Inferior parietal cortex (tissue), 1 donor: ENCODE results near the gene MYH4.

Source experiments
- DNase-seq: peaks from one replicate; pipeline ENCODE4 v3.0.0-alpha.2; 2016; ENCODE audit errors: extremely low spot score

The MYH4 gene

DNA sequence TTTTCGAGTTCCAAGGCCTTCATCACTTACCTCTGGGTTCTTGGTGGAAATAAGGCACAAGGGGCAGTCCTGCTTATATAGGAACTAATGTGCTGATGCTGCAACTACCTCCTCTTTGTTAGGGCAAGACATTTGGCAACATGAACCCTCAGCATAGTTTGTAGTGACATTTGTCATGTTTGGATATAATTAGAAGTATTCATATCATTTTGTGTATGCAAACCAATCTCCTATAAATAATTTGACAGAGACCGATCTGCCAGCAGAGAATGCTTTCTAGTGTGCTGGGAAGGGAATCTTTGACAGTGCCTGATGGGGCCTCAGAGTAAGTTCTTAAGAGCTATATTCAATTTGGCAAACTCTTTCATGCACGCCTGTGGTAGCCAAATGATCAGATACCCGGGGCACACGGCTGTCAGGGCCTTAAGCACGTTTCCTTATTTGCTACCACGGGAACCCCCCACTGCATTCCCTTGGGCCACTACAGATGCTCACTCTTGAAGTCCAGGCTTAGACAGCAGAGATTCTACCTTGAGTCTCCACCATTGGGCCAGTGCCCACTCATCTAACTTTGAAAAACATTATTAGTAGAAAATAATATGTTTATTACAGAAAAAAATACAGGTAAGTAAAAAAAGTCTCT, 47.3 kb downstream of the MYH4 start, which contains the start of gene MYH8:
Gene MYH8, minus strand, starts transcription at position 51 of the 643 bp plus-strand sequence. CDS start 1,723 bp downstream, outside the sequence.
- DNase-seq: no peak

DNA sequence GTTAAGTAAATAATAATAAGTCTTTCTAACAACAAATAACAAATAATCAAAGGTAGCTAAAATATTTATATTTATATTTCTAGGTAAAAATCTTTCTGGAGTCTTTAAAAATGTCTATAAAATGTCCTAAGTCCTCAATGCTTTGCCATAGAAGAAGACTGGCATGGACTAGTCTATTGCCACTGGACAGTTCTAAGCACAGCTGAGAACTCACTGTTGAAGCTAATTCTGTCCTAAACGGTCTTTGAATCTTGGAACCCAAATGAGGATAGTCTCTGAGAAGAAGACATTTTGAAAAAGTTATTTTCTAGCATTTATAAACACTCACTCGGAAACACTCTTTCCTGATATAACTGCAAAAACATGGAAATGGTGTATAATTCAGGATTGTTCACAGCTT, 48.1 kb downstream of the MYH4 start:
- no peak for DNase-seq

DNA sequence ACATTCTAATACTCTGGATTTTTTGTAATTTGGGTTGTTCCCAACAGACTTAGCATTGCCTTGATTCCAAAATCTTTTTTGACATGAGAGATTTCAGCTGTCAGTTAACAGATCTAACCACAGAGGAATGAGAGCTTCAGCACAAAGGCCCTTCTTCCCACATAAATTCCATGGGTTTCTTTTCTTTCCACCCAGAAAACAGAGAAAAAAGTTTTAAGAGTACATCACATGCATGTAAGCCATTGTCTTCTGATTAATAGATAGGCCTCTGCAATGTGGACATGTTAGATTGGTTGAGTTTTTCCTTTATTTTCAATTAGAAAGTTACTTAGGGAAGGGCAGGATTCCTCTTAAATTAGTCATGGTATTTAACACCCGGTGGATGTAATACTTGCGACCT, 48.5 kb downstream of the MYH4 start:
- no peak for DNase-seq

DNA sequence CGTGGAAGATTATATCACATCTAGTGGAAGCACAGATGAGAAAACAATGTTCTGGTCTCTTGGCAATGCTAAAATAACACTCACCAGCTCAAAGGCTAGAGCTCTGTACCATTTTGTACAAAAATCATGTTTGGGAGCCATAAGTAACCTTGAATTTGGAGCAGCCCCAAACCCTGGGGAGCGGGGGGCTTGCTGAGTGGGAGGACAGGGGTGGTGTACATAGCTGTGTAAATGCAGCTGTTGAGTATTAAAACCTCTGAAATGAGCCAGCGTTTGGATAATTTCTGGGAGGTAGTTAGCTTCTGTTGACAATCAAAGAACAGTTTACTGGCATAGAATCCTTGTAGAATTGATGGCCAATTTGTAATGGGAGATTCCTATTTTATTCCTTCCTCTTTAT, 51.9 kb downstream of the MYH4 start:
- DNase-seq: no peak

DNA sequence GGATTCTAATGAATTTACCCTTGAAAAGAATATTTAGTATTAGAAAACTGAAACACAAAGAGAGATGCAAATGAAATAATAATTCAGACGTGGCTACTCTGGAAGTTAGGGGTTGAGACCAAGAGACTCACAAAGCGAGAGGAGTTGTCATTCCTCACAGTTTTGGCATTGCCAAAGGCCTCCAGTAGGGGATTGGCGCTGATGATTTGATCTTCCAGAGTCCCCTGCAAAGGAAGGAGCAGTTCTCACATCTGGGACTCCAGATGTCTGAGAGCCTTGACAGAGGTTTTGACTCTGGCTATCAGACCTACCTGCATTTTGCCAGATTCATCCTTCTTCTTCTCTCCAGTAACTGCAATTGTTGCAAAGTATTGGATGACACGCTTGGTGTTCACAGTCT, 54.2 kb downstream of the MYH4 start:
- no peak for DNase-seq

DNA sequence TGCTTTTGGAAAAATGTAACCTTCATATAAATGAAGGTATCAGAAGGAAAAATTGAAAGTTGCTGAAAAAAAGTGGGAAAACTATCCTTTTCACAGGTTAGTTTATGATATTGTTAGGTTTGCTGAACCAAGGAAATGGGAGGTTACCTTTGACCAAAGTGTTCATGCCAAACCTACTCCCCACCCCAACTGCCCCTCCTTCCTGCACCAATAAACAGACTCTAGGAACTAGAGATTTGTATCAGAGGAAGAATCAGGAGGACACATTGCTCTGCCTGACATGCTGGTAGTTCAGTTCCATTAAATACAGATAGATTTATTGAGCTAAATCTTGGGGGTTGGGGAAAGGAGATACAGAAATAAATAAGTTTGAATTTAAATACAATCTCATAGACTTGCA, 65.8 kb downstream of the MYH4 start:
- DNase-seq: no peak

DNA sequence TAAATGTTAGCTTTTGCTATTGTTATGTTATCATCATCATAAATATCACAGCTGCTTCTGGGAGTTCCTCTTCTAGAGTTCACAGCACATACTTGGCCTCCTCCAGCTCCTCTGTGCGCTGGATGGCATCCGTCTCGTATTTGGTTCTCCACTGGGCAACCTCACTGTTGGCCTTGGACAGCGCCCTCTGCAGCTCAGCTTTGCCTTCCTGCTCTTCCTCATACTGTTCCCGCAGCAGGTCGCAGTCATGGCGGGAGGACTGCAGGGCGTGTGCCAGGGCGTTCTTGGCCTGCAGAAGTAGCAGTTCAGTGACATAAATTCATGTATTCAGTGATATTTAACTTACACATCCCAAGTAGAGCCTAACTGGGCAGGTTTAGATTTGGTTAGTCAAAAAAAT, 71.0 kb downstream of the MYH4 start:
- DNase-seq: no peak

DNA sequence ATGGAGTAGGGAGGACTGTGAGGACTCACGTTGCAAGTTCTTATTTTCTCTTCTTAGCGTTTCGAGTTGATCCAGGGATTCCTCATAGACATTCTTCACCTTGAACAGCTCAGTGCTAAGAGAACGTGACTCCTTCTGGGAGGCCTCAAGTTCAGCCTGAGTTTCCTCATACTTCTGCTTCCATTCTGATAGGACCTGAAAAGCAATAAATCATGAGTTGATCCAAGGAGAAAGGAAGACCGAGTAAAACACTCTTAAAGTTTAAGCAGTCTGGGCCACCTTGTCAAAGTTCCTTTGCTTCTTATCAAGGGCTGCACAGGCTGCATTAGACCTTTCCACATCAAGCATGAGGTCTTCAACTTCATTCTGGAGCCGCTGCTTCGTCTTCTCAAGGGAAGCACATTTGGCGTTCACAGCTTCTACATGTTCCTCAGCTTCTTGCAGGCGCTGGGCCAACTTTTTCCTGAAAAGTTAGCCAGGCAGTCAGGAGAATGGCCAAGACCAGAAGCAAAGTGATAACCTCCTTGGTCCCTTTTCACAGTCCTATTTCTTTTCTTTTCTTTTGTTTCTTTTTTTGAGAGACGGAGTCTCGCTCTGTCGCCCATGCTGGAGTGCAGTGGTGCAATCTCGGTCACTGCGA, 72.7 kb downstream of the MYH4 start:
- no peak for DNase-seq

DNA sequence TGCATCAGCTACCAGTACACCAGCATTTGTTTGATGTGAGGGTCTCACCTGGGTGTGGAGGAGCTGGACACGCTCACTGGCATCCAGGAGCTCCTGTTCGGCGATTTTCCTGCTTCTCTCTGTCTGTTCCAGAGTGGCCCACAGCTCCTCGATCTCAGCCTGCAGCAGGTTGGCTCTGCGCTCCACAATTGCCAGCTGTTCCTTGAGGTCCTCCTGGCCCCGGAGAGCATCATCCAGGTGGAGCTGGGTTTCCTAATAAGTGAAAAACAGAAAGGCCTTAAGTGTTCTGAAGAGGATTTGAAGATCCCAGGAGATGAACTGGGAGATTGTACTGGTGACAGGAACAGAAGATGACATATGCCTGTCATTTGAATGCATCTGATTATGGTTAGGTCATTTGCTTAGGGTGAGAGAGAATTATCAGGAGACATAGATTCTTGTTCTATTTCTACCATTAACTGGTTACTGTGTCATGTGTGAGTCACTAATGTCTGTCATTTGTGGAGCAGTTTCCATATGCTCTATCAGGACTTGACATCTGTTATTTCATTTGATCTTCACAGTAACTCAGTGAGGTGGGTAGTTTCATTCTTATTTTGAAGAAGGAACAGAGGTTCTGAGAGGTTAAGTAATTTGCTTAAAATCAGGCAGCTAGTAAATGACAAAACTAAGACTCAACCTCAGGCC, 75.0 kb downstream of the MYH4 start:
- DNase-seq: no peak
